B cell (primary cell): ENCODE measurements around the gene GUCA2A. TPM values are rescaled to one million over a fixed set of nuclear protein-coding genes. Genes with fewer than 3 reads are reported as not detected.

ENCODE experiments used
- ATAC-seq: fragments of 200-7000 bp; cut with Tn5 transposase; one replicate; pipeline ENCODE4 v1.10.0; 2021; ENCODE audit warnings: low read depth, mild to moderate bottlenecking, moderate number of reproducible peaks, moderate library complexity
- CTCF ChIA-PET: fragments of 350-600 bp; sonication (Branson Sonifier 250); formaldehyde crosslinking; loops from one replicate; lab custom pipeline; 2021; ENCODE audit warnings: antibody characterized with exemption, inconsistent platforms; lab: Charles Lee
- POLR2A ChIA-PET: fragments of 350-600 bp; sonication (Branson Sonifier 250); formaldehyde crosslinking; loops from one replicate; lab custom pipeline; 2021; ENCODE audit warnings: antibody characterized with exemption; lab: Charles Lee
- DNase-seq: peaks from one replicate; pipeline ENCODE4 v3.0.0; 2013
- H2AFZ ChIP-seq: 2 replicates; pipeline ENCODE4 v1.6.1; 2012; ENCODE audit warnings: mild to moderate bottlenecking, low read depth, low read length; ENCODE audit not compliant: insufficient read depth, poor library complexity, severe bottlenecking
- H3K27ac ChIP-seq, 2 donors: 1 replicate in 1 of 2; 2 replicates in 1 of 2; pipeline ENCODE4 v1.5.1; 2012 to 2013; ENCODE audit warnings: low read length in 2 of 2, mild to moderate bottlenecking in 2 of 2, moderate library complexity in 1 of 2
- H3K27me3 ChIP-seq, 4 experiments: fragments of 200-600 bp in 1 of 4; sonication (generic) in 1 of 4; replicated peaks in 1 of 4; 1 replicate in 2 of 4; 2 replicates in 2 of 4; pipeline versions ENCODE4 v1.6.1 to v1.7.0; 2013 to 2016; ENCODE audit warnings: low read length in 3 of 4, mild to moderate bottlenecking in 2 of 4, mixed read lengths in 1 of 4, moderate library complexity in 1 of 4; ENCODE audit not compliant: insufficient read depth in 4 of 4, control insufficient read depth in 3 of 4; ENCODE audit errors: control extremely low read depth in 1 of 4
- H3K36me3 ChIP-seq, 2 experiments: replicated peaks in 1 of 2; 1 replicate in 1 of 2; 2 replicates in 1 of 2; pipeline versions ENCODE4 v1.6.1 to v1.7.1; 2013; ENCODE audit warnings: low read length in 1 of 2; ENCODE audit not compliant: insufficient read depth in 2 of 2, control insufficient read depth in 1 of 2; ENCODE audit errors: control extremely low read depth in 1 of 2, extremely low read depth in 1 of 2
- H3K4me1 ChIP-seq, 2 donors: fragments of 200-600 bp in 1 of 2; sonication (generic) in 1 of 2; 1 replicate in 1 of 2; 2 replicates in 1 of 2; pipeline versions ENCODE4 v1.5.1 to v1.6.1; 2013 to 2017; ENCODE audit warnings: low read length in 2 of 2; ENCODE audit not compliant: control insufficient read depth in 2 of 2, insufficient read depth in 2 of 2
- H3K4me2 ChIP-seq: replicated peaks from 2 replicates; pipeline ENCODE3; 2012; ENCODE audit warnings: mild to moderate bottlenecking, low read depth, low read length; ENCODE audit not compliant: poor library complexity, severe bottlenecking
- H3K4me3 ChIP-seq, 5 experiments: fragments of 200-600 bp in 1 of 5; sonication (generic) in 1 of 5; 1 replicate in 3 of 5; 2 replicates in 2 of 5; pipeline versions ENCODE4 v1.5.1 to v1.7.0; 2011 to 2016; ENCODE audit warnings: low read length in 4 of 5, mild to moderate bottlenecking in 4 of 5, low read depth in 2 of 5, control low read depth in 1 of 5, moderate library complexity in 1 of 5; ENCODE audit not compliant: insufficient read depth in 1 of 5; ENCODE audit errors: control extremely low read depth in 1 of 5, extremely low read depth in 1 of 5
- H3K79me2 ChIP-seq: fragments of 200-600 bp; sonication (generic); one replicate; pipeline ENCODE4 v1.6.0; 2016; ENCODE audit warnings: low read length; ENCODE audit not compliant: control insufficient read depth, insufficient read depth
- H3K9ac ChIP-seq: fragments of 200-600 bp; sonication (generic); 2 replicates; pipeline ENCODE4 v1.6.1; 2017; ENCODE audit warnings: mild to moderate bottlenecking, low read length, moderate library complexity
- H3K9me3 ChIP-seq, 3 donors: one replicate each; pipeline versions ENCODE4 v1.6.1 to v1.7.1; 2013; ENCODE audit warnings: low read length in 2 of 3; ENCODE audit not compliant: control insufficient read depth in 2 of 3, insufficient read depth in 1 of 3; ENCODE audit errors: control extremely low read depth in 1 of 3
- H4K20me1 ChIP-seq: 2 replicates; pipeline ENCODE4 v1.6.0; 2012; ENCODE audit warnings: mild to moderate bottlenecking, low read length; ENCODE audit not compliant: insufficient read depth, control insufficient read depth, poor library complexity, severe bottlenecking
- H3K27ac Mint-ChIP-seq: one replicate; pipeline ENCODE4 v1.8.0; 2021; ENCODE audit warnings: mixed read lengths
- H3K27me3 Mint-ChIP-seq: one replicate; pipeline ENCODE4 v1.8.0; 2021; ENCODE audit warnings: mixed read lengths
- H3K4me1 Mint-ChIP-seq: one replicate; pipeline ENCODE4 v1.8.0; 2021; ENCODE audit warnings: mixed read lengths
- H3K4me3 Mint-ChIP-seq: one replicate; pipeline ENCODE4 v1.8.0; 2021; ENCODE audit warnings: mixed read lengths
- H3K9me3 Mint-ChIP-seq: one replicate; pipeline ENCODE4 v1.8.0; 2022; ENCODE audit warnings: mixed read lengths; ENCODE audit not compliant: insufficient read depth
- EZH2 ChIP-seq: IDR thresholded peaks from 2 replicates; pipeline ENCODE4 v1.6.1; 2012; ENCODE audit warnings: borderline replicate concordance, low read depth, mild to moderate bottlenecking, moderate library complexity, low read length; ENCODE audit not compliant: insufficient read depth, poor library complexity, severe bottlenecking
- WGBS: methylation state at CpG from one replicate; pipeline ENCODE4 v1.1.5; 2013; ENCODE audit warnings: missing lambda C conversion rate; ENCODE audit not compliant: insufficient coverage; 5-methylcytosine and 5-hydroxymethylcytosine counted together
- intact Hi-C: fragments of 100-400 bp; cut with micrococcal nuclease; formaldehyde crosslinking; loops from one replicate; pipeline ENCODE4 v1.10.0; 2022
- polyA plus RNA-seq: library from polyadenylated mRNA; depleted of rRNA; stranded (reverse); fragments of >200 nt; gene quantifications from 2 replicates; pipeline ENCODE4 v1.2.3, GENCODE V29; 2012
- total RNA-seq, 2 donors: library from RNA; stranded (reverse); fragments of 120-200 nt in 1 of 2; gene quantifications; 1 replicate in 1 of 2; 2 replicates in 1 of 2; pipeline versions ENCODE4 v1.2.3 to v1.2.4, GENCODE V29; 2013 to 2022
- TF ChIP-seq, protein P1 (sequence below): fragments of 200-600 bp; IDR thresholded peaks from one replicate; pipeline ENCODE4 v1.8.0; 2022; ENCODE audit warnings: antibody characterized with exemption, mild to moderate bottlenecking

Gene GUCA2A
- total and polyA plus RNA-seq, 2 donors (not counting 1 experiment from before 2014, with no cell fraction given) = not detected

DNA sequence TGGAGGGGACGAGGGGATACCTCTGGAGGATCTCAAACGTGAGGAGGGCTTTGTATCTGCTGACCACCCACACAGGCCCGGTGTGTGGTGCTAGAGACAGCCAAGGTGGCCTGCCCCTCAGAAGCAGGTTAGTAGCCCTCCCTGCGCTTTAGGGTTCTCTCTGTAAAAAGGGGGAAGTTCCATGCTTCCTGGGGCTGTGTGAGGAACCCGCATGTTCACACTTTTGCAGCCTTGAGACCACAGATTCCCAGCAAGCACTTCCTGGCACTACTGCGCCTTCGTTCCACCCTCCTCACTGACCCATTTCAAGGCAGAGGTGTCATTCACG is 19.2 kb downstream of the GUCA2A start:
- no peaks in the 10 kb centered on the region for H3K4me1 ChIP-seq
- no peak overlapping the region for H3K27ac Mint-ChIP-seq

DNA sequence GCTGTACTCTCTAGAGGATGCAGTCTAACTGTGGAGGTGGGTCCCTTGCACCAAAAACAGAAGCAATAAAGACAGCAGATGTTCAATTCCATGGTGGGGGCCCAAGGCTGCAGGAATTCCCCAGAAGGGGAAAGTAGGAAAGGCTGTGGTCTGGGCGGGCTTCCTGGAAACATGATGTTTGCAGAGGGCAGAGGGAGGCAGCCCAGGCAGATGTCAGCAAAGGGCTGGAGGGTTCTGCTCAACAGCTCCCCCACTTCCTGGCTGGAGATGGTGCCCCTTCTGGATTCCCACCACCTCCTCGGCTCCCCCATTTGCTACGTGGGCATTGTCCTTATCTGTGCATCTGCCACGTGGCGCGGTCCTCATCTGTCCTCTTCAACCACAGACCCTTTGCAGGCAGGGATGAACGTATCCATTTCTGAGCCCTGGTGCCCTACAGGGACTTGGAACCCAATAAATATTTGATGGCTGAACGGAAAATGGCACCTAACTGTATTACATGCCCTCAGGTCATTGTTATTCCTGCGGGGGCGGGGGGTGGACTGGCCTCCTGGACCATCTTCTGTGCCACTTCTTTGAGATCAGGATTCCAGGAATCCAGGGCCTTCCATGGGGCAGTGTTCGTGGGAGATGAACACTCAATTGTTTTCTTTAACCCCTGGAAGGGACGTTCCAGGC is 19.7 kb downstream of the GUCA2A start:
- CTCF ChIA-PET = no interaction called here
- H3K27me3 Mint-ChIP-seq = peaks cover 15% of the 10 kb centered on the region
- H3K4me3 Mint-ChIP-seq = no peak overlapping the region
- H4K20me1 ChIP-seq = no peaks in the 10 kb centered on the region
- no peak overlapping the region for H3K4me3 ChIP-seq
- H3K4me1 Mint-ChIP-seq = no peaks in the 10 kb centered on the region
- no peaks in the 10 kb centered on the region for H3K4me1 ChIP-seq
- no peak overlapping the region for H3K9ac ChIP-seq
- intact Hi-C loops = no loop called here
- TF ChIP-seq EZH2 = no peak
- TF ChIP-seq, protein P1, sequence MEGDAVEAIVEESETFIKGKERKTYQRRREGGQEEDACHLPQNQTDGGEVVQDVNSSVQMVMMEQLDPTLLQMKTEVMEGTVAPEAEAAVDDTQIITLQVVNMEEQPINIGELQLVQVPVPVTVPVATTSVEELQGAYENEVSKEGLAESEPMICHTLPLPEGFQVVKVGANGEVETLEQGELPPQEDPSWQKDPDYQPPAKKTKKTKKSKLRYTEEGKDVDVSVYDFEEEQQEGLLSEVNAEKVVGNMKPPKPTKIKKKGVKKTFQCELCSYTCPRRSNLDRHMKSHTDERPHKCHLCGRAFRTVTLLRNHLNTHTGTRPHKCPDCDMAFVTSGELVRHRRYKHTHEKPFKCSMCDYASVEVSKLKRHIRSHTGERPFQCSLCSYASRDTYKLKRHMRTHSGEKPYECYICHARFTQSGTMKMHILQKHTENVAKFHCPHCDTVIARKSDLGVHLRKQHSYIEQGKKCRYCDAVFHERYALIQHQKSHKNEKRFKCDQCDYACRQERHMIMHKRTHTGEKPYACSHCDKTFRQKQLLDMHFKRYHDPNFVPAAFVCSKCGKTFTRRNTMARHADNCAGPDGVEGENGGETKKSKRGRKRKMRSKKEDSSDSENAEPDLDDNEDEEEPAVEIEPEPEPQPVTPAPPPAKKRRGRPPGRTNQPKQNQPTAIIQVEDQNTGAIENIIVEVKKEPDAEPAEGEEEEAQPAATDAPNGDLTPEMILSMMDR = no peak
- H2AFZ ChIP-seq = no peak overlapping the region
- ATAC-seq (no peak), DNase-seq (no peak)
- POLR2A ChIA-PET = no interaction called here
- H3K9me3 Mint-ChIP-seq = no peaks in the 10 kb centered on the region
- no peak overlapping the region for H3K4me2 ChIP-seq
- WGBS = 81% methylated on average over 11 of the region's 12 CpGs
- no peaks in the 10 kb centered on the region for H3K9me3 ChIP-seq
- H3K27ac ChIP-seq = no peak overlapping the region
- no peaks in the 10 kb centered on the region for H3K36me3 ChIP-seq
- H3K27me3 ChIP-seq = peaks cover 0 to 17% (median 5%) of the 10 kb centered on the region in 4 experiments
- no peak overlapping the region for H3K27ac Mint-ChIP-seq
- H3K79me2 ChIP-seq = no peaks in the 10 kb centered on the region

More for the DNA sequence above, 19.2 kb downstream of the GUCA2A start:
- H3K9ac ChIP-seq = no peak overlapping the region
- no peak overlapping the region for H2AFZ ChIP-seq
- no peaks in the 10 kb centered on the region for H3K79me2 ChIP-seq
- no peak for TF ChIP-seq EZH2
- TF ChIP-seq, protein P1 = no peak
- intact Hi-C loops = no loop called here
- DNase-seq (no peak), ATAC-seq (no peak)
- POLR2A ChIA-PET = no interaction called here
- H3K36me3 ChIP-seq = no peaks in the 10 kb centered on the region
- no peaks in the 10 kb centered on the region for H3K9me3 ChIP-seq
- H3K4me3 Mint-ChIP-seq = no peak overlapping the region
- H4K20me1 ChIP-seq = no peaks in the 10 kb centered on the region
- H3K4me1 Mint-ChIP-seq = no peaks in the 10 kb centered on the region
- H3K27ac ChIP-seq = no peak overlapping the region
- peaks cover 0 to 17% (median 5%) of the 10 kb centered on the region in 4 experiments for H3K27me3 ChIP-seq
- CTCF ChIA-PET = no interaction called here
- peaks cover 20% of the 10 kb centered on the region for H3K27me3 Mint-ChIP-seq
- H3K9me3 Mint-ChIP-seq = no peaks in the 10 kb centered on the region
- whole genome bisulfite sequencing = 17% methylated on average over 6 of the region's 8 CpGs
- H3K4me2 ChIP-seq = no peak overlapping the region
- no peak overlapping the region for H3K4me3 ChIP-seq
